HG03469 (cell line): ENCODE data around the gene GALNT14.
"Not testable (repeated sequence)": the region's sequence is repeated elsewhere in the genome, so short reads cannot be mapped to it uniquely, and the experiment has no call there.

Experiments
- ATAC-seq: cut with Tn5 transposase; IDR thresholded peaks from one replicate; pipeline ENCODE4 v1.9.1; 2021; ENCODE audit warnings: mild to moderate bottlenecking, moderate library complexity, moderate number of reproducible peaks; ENCODE audit not compliant: unreplicated experiment

GALNT14 gene

GRCh38 chr2:30911327-30911726 lies 226.9 kb downstream of the GALNT14 start:
- no peak for ATAC-seq

DNA sequence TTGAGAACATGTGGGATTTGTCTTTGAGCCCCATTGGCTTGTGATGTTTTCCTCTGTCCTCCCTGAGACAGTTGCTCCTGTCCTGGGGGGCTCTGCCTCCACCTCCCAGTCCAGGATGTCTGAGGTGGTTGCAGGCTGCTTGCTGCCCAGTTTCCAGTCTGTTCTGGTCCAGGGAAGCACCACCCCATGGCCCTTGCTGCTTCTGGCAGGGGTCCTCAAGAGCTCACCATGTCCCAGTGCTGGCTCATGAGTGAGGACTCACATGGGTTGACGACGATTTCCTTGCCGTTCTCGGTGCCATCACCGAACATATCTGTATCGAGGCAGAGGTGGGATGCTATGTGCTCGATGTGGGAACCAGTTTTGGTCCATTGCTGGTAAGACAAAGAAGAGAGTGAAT lies 227.6 kb downstream of the GALNT14 start:
- ATAC-seq, result no peak

DNA sequence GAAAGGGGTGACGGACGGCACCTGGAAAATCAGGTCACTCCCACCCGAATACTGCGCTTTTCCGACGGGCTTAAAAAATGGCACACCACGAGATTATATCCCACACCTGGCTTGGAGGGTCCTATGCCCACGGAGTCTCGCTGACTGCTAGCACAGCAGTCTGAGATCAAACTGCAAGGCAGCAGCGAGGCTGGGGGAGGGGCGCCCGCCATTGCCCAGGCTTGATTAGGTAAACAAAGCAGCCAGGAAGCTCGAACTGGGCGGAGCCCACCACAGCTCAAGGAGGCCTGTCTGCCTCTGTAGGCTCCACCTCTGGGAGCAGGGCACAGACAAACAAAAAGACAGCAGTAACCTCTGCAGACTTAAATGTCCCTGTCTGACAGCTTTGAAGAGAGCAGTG lies 233.8 kb downstream of the GALNT14 start:
- not testable (repeated sequence) for ATAC-seq

- ATAC-seq, result no peak
These were observed 234.9 kb downstream of the GALNT14 start for GRCh38 chr2:30903326-30903725.

DNA sequence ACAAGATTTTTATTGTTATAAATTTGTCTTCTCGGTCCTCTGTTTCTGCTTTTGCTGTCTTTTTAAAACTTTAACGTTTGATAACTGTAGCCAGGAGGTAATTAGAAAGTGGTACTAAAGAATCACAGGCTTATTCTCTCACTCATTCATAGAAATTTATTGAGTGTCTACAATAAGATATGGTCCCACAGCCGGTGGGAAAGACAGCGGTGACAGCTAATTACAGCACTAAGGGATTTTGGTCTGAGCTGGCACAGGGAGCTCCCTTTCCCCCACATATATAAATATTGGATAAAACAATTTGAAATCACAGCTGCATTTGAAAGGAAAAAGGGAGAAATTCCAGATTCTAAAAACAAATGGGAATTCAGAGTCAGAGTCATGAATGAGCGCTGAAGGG lies 237.9 kb downstream of the GALNT14 start:
- no peak for ATAC-seq

GRCh38 chr2:30899516-30900054 lies 238.7 kb downstream of the GALNT14 start:
- no peak for ATAC-seq

DNA sequence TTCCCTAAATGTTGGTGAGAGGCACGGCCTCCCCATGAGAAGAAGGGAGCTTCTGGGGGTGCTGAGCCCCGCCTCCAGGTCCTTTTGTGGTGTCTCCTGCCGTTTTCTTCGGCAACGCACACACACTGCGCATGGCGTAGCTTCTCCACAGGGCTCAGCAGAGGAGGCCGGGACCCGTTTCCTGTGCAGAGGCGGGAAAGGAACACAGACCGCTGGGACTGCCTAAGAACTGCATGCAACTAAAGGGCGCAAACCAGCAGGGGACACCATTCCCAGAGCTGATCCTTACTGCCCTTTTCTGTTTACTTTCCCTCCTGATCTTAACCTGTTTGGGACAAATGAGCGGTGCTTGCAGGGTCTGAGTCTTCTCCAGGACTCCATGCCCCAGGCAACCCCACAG lies 240.7 kb downstream of the GALNT14 start:
- ATAC-seq, result no peak

DNA sequence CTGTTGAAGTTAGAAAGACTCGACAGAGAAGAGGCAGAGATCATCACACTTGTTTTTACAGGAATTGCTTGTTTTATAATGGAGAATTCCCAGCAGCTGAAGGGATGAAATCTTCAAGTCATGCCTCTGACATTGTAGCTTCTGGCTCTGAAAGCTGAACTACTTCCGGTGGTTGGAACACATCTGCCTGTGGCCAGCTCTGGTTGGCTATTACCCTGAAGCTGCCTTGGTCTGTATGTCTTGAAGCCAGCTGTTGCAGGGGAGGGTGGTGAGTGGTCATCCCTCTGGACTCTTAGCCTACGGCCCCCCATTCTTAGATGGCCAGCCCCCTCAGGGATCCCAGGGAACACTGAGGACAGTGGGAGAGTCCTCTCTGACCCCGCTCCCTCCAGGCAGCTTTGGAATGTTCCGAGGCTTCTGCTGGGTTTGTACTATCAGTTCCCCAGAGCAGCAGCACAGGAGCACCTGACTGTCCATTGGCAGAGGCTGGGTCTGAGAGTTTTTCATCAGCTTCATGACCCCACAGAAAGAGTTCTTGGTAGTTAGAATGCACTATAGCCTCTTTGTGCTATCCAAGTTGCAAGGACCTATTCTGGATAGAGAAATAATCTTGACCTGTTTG lies 243.6 kb downstream of the GALNT14 start:
- no peak for ATAC-seq

DNA sequence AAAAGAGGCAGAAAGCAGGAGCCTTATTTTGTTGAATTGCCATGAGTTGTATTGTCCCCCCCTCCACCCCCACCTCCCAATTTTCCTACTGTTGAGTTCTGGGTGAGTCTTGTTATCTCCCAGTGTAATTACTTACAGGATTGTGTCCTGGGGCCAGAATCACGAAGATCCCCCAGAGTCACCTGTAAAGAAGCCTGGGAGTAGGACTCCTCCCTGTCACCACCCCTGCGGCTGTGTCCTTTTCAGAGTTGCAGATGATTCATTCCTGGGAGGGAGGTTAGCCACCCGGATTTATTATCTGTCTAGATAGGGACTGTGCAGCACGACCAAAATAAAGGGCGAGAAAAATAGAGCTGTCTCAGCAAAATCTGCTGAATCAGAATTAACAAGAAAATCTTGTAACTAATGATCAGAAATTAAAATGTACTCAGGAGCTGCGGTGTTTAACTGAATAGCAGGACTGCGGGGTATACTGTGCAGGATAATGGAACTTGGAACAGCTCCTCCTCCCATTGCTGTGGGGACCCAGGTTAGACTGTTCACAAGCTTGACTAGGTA lies 249.3 kb downstream of the GALNT14 start:
- no peak for ATAC-seq

DNA sequence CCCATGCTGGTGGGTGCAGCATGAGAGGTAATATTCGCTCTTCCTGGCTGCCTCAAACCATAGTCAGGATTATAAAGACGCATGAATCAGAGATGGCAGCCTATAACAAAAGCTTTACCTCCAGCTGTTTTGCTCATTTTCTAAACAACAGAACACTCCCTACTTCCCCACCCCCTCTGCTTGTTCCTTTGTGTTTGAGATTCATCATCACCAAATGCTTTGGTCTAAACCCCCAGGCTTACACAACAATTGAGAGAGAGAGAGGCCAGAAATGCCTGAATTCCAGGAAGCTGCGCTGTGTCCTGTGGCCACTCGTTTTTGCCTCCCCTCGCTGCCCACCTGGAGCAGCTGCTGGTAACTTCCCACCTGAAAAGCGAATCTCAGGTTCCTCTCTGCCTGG lies 252.2 kb downstream of the GALNT14 start:
- no peak for ATAC-seq

DNA sequence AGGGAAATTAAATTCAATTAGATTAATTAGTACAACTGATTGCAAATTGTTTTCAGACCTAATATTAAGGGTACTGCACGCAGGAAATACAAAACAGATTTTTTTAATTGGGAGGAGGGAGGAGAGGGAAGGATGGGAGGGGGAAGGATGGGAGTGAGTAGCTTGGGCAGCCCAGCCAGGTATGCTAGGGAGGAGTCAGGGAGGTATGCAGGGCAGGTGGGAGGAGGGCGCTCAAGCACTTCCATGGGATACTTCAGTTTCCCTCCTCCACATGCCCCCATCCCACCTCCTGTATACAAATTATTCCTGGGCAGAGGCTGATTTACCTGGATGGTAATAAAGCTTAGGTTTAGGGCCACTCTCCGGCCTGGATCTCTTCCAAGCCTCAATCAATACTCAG lies 254.4 kb downstream of the GALNT14 start:
- ATAC-seq, result no peak

DNA sequence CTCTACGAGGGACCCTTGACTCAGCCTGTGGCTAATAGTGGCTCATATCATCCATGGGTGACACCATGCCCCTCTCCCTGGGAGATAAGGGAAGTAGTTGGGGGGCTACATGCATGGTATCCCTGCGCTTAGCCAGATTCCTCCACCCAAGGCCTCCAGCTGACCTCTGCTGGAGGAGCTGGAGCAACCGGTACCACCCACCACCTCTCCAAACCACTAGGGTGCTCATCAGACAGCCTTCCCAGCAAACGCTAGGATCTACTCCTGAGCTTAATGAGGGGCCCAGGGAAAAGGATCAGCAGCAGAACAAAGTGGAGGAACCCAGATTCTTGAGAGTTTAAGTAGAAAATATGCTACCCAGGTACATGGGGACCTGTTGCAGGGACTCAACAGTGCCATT lies 255.1 kb downstream of the GALNT14 start:
- no peak for ATAC-seq

DNA sequence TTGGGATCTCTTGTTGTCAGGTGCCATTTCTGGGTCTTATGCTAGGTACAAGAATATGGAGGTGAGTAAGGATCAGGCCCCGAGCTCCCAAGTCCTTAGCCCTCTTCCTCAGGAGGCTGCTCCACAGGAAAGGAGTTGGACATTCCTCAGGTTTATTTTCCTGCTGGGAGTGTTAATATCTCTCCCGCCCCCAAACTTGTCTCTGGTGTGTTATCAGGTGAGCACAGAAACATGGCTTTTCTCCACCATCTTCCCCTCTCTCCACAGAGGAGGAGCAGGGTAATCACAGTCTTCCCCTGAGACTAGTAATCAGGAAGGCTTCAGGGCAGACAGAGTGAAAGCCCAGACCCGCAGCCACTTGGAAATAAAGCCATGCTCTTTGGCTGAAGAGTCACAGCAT lies 257.7 kb downstream of the GALNT14 start:
- ATAC-seq, result no peak

DNA sequence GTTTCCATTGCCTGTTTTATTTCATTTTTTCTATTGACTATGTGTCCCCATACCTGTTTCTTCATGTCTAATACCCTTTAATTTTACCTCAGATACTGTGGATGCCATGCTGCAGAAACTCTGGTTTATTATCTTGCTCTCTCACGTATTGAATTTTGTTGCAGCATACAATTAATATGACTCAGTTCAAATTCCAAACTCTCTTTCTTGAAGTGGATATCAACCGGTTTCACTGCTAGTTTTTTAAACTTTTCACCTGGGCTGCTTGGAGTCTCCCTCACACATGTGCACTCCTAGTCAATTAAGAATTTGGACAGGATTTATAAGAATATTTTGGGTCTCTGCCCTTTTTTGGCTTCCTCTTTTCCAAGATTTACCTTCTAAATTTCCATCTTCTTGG lies 260.4 kb downstream of the GALNT14 start:
- no peak for ATAC-seq

DNA sequence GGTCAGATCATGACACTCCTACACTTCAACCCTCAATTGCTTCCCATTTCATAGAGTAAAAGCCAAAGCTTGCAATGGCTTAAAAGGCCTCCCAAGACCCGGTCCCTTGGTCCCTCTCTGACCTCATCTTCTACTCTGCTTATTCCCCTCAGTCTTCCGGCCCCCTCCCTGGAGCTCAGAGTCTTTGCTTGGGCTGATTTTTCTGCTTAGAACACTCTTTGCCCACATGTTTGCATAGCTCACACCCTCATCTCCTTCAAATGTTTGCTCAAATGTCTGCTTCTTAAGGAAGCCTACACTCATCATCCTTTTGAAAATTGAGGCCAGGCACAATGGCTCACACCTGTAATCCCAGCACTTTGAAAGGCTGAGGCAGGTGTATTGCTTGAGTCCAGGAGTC lies 265.4 kb downstream of the GALNT14 start:
- ATAC-seq, result no peak

DNA sequence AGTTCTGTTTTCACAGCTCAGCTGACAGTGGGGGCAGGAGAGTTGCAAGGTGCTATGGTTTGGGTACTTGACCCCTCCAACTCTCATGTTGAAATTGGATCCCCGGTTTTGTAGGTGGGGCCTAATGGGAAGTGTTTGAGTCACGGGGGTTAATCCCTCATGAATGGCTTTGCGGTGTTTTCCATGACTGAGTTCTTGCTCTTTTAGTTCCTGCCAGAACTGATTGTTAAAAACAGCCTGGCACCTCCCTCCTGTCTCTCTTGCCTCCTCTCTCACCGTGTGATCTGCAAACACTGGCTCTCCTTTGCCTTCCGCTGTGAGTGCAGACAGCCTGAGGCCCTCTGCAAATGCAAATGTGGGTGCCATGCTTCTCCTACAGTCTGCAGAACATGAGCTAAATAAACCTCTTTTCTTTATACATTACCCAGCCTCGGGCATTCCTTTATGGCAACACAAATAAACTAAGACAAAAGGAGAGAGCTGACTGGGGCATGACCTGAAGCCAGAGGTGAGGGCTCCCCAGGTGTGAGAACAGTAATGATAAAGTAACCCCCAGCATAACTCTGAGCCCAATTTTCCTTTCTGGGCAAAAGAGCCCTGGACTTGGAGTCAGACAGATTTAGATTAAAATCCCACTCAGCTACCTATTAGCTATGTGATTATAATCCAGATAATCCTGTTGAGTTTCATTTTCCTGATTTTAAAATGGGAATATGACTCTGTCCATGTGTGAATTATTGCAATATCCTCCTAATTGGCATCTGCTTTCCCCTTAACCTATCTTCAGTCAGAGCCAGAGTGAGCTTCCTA lies 266.1 kb downstream of the GALNT14 start:
- no peak for ATAC-seq

DNA sequence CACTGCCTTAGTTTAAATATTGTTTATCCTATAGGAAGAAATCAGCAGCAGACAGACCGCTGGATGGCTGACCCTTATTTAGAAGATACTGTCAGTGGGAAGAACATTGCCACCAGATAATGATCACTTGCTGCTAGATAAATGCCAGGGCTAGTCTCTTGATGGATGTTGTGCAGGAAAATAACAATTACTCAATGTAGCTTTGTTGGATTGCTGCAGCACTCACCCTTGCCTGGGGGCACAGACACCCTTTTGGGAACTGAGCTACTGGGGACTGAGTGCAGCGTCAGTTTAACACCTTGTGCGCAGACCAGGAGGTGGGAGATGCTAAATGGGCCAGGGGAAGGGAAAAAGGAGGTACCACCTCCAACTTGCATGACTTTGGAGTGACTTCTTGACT lies 266.8 kb downstream of the GALNT14 start:
- no peak for ATAC-seq

DNA sequence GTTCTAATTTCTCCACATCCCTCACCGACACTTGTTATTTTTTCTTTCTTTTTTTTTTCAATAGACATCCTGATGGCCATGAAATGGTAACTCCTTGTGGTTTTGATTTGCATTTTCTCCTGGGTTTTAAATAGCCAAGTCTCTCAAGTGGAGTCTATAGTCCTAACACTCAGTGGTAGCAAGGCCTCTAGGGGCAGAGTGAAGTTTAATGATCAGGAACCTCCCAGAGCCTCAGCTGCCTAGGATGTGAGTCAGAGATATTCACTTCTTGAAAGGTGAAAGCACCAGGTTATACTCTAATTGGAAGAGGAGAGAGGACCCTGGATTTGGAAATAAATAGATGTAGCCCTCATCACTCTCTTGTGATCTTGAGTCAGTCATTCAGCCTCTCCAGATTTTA lies 268.3 kb downstream of the GALNT14 start:
- ATAC-seq, result no peak

- no peak for ATAC-seq
These were observed 270.9 kb downstream of the GALNT14 start for GRCh38 chr2:30867385-30867784.

- ATAC-seq, result no peak
These were observed 271.3 kb downstream of the GALNT14 start for GRCh38 chr2:30866974-30867373.

DNA sequence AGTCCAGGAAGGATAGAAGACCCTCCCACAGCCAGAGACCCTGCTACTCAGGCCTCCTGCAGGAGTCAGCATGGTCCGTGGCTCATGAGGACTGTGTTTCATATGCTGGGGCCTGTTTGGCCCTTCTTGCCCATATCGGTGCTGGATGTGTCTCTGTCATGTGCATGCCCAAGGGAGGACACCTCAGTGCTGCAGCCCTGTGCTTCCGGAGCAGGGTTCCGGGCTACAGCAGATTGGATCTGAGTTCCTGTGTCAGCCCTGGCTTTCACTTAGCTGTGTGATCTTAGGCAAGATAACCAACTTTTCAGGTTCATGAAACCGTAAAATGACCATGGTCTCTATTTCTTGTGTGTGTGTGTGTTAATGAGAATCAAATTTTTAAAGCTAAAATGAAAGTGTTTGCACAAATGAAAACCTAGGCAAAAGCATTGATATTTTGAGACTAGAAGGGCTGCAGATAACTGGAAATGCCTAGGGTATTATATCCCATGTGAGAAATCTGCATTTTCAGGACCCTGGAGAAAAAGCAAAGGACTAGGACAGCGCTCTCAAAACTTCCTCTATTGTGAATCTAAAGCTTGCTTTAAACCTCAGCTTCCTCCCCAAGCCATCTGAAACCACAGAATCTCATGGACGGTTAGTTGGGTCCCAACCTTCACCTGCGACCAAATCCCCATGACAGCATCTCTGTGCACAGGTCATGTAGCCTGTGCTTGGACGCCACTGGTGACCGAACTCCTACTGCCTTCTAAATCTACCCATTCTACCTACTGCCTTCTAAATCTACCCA lies 272.2 kb downstream of the GALNT14 start:
- ATAC-seq, result no peak
